Endometrium (tissue), 2 donors: ENCODE data around the gene RABGAP1L.
A peak's percentile ranks its signal among the peaks of the same experiment; 100 is the strongest.
"Not testable (repeated sequence)": the region's sequence is repeated elsewhere in the genome, so short reads cannot be mapped to it uniquely, and the experiment has no call there.

ENCODE experiments used
- FAIRE-seq: peaks from 2 replicates; lab custom pipeline; 2012; peaks lifted over from hg19 to GRCh38; lab: Jason Lieb, UNC
- donor health status: control.
- donor health status: control.

The RABGAP1L gene

GRCh38 chr1:174999216-174999935, 840.1 kb downstream of the RABGAP1L start:
- peak; percentile 86 for FAIRE-seq

GRCh38 chr1:174999936-175000696, 840.8 kb downstream of the RABGAP1L start, which contains the start of gene CACYBP:
Gene CACYBP, plus strand, starts transcription at chr1:174999947. Its CDS starts 234 bp downstream, at chr1:175000181.
- no peak for FAIRE-seq

- FAIRE-seq: no peak
Observed at GRCh38 chr1:175000697-175001187, 841.4 kb downstream of the RABGAP1L start.

- no peak for FAIRE-seq
Observed at GRCh38 chr1:175002910-175003517, 843.7 kb downstream of the RABGAP1L start.

GRCh38 chr1:175003521-175003920, 844.2 kb downstream of the RABGAP1L start:
- FAIRE-seq: no peak

GRCh38 chr1:175005085-175005783, 845.9 kb downstream of the RABGAP1L start:
- no peak for FAIRE-seq

- FAIRE-seq: no peak
Observed at GRCh38 chr1:175009532-175009931, 850.2 kb downstream of the RABGAP1L start.

- no peak for FAIRE-seq
Observed at GRCh38 chr1:175013445-175013844, 854.1 kb downstream of the RABGAP1L start.

GRCh38 chr1:175015243-175015642, 855.9 kb downstream of the RABGAP1L start:
- no peak for FAIRE-seq

- no peak for FAIRE-seq
Observed at GRCh38 chr1:175019524-175019923, 860.2 kb downstream of the RABGAP1L start.

GRCh38 chr1:175023043-175023921, 864.0 kb downstream of the RABGAP1L start, which contains the start of gene MRPS14:
Gene MRPS14, minus strand, starts transcription at chr1:175023425. Its CDS starts 17 bp downstream, at chr1:175023408.
- peak; percentile 94 for FAIRE-seq

GRCh38 chr1:175023922-175024242, 864.6 kb downstream of the RABGAP1L start:
- FAIRE-seq: not testable (repeated sequence)

- FAIRE-seq: no peak
Observed at GRCh38 chr1:175024773-175025172, 865.5 kb downstream of the RABGAP1L start.

- no peak for FAIRE-seq
Observed at GRCh38 chr1:175033953-175034352, 874.6 kb downstream of the RABGAP1L start.

GRCh38 chr1:175034775-175035174, 875.5 kb downstream of the RABGAP1L start:
- no peak for FAIRE-seq

GRCh38 chr1:175035865-175036264, 876.5 kb downstream of the RABGAP1L start:
- no peak for FAIRE-seq

- no peak for FAIRE-seq
Observed at GRCh38 chr1:175036476-175036875, 877.2 kb downstream of the RABGAP1L start.

GRCh38 chr1:175037416-175037815, 878.1 kb downstream of the RABGAP1L start:
- no peak for FAIRE-seq

- FAIRE-seq: no peak
Observed at GRCh38 chr1:175040324-175040879, 881.1 kb downstream of the RABGAP1L start.

GRCh38 chr1:175042650-175043049, 883.3 kb downstream of the RABGAP1L start:
- no peak for FAIRE-seq

- FAIRE-seq: no peak
Observed at GRCh38 chr1:175043824-175044223, 884.5 kb downstream of the RABGAP1L start.
